HL-60/S4 (cell line): ENCODE results near the gene NANP.
"Not testable (repeated sequence)": the region's sequence is repeated elsewhere in the genome, so short reads cannot be mapped to it uniquely, and the experiment has no call there.

Experiments used
- in situ Hi-C: fragments of 300-500 bp; cut with MboI; formaldehyde crosslinking; loops from 2 replicates; pipeline ENCODE4 v1.14.3; 2022; ENCODE audit warnings: low sequenced_read_pairs

The NANP gene

GRCh38 chr20:25608774-25609173 lies 15.0 kb downstream of the NANP start:
- in situ Hi-C loops, result no loop called here

- in situ Hi-C loops, result no loop called here
These were observed 17.6 kb downstream of the NANP start for GRCh38 chr20:25606094-25606695.

DNA sequence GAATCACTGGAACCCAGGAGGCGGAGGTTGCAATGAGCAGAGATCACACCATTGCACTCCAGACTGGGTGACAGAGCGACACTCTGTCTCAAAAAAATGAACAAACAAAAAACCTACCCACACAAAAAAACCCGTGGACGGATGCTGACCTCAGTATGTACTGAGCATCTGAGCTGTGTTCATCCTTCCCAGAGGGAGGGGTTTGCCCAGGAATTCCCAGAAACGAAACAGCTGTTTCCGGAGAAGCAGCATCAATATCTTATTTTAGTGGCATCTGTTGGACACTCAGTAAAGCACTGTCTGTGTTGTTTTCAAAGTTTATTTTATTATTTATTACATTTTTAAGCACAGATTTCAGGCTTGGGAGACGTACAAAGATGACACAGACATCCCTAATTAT lies 18.7 kb downstream of the NANP start:
- in situ Hi-C loops, result no loop called here

GRCh38 chr20:25604611-25605010 lies 19.2 kb downstream of the NANP start:
- in situ Hi-C loops, result no loop called here

DNA sequence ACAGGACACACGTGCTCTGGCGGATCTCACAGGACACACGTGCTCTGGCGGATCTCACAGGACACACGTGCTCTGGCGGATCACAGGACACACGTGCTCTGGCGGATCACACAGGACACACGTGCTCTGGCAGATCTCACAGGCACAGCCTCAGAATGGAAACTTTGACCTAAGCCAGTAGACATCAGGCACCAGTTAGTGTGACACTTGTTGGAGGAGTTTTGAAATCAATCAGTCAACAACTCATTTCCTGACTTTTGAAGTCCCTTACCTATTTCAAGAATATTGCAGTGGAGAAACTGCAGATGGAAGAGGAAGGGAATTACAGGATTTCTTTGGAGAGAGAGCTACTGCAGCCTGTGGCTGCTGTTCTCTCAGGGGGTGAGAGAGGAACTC lies 20.9 kb downstream of the NANP start:
- in situ Hi-C loops, result not testable (repeated sequence)

- in situ Hi-C loops, result not testable (repeated sequence)
These were observed 21.5 kb downstream of the NANP start for GRCh38 chr20:25602191-25602913.

- in situ Hi-C loops, result no loop called here
These were observed 22.2 kb downstream of the NANP start for GRCh38 chr20:25601659-25602058.

DNA sequence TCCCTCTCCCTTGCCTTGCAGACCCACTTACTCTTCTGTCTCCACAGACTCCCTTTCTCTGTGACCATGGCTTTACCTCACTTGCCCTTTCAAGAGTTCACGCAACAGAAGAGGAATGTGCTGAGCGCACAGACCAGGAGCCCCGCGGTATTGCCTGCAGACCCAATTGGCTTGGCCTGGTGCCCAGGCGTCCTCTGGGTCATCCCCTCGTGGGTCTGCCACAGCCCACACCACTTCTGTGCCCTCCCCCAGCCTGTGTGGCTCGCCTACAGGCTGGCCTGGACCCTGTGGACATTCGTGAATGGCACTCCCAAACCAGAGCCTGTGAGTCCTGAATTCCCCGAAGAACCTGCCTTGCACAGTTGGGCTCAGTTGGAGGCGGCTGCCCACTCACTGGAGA lies 23.2 kb downstream of the NANP start:
- in situ Hi-C loops, result no loop called here

DNA sequence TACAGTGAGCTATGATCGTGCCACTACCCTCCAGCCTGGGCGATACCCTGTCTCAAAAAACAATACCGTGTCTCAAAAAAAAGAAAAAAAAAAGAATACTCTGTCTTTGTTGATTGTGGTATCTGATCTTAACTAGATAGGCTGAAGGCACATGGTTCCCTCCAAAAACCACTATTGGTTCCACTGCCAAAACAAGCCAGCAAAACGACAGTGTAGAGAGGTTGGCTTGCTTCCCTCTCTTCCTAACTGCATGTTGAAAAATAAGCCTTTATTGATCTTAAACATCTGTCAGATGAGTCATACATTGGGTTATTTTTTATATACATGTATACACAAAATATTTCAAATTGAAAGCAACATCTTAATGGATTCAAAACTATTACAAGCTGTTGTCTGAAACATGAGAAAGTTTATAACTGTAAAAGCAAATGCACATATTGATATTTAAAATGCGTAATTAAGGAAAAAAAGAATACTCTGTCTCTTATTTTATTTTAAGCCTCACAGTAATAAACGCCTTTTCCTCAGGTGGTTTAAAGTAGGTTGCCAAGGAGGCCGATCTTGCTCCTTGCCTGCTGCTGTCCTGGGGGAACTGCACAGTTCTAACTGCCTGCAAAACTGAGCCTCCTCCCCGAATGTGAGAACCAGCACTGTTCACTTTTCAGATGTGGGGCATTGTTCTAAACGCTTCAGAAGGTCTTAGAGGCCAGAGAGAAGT lies 31.5 kb downstream of the NANP start:
- in situ Hi-C loops, result no loop called here

GRCh38 chr20:25590778-25591177 lies 33.0 kb downstream of the NANP start:
- in situ Hi-C loops, result not testable (repeated sequence)

DNA sequence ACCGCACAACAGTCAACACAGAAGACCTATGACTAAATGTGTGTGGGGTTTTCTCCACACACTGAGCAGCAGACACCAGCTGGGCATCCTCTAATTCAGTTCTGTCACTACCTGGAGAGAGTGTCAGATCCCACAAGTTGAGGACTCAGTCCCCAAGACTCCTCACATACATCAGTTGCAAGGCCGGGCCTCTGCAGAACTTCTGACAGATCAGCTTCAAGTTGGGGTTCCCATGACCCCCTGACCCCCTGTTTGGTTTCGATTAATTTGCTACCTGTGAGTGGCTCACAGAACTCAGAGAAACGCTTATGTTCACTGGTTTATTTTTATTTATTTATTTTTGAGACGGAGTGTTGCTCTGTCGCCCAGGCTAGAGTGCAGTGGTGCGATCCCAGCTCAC lies 35.3 kb downstream of the NANP start:
- in situ Hi-C loops, result loop anchor here (10.0 kb wide), 1 partner anchor 56 kb away; no protein-coding TSS in a partner anchor

- in situ Hi-C loops, result loop anchor here (10.0 kb wide), 1 partner anchor 57 kb away; no protein-coding TSS in a partner anchor
These were observed 36.3 kb downstream of the NANP start for GRCh38 chr20:25587536-25587935.

DNA sequence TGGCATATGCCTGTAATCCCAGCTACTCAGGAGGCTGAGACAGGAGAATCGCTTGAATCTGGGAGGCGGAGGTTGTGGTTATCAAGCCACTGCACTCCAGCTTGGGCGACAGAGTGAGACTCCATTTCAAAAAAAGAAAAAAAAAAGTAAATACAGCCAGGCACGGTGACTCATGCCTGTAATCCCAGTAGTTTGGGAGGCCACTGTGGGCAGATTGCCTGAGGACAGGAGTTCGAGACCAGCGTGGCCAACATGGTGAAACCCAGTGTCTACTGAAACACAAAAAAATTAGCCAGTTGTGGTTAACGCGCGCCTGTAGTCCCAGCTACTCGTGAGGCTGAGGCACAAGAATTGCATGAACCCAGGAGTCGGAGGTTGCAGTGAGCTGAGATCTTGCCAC lies 36.9 kb downstream of the NANP start:
- in situ Hi-C loops, result loop anchor here (10.0 kb wide), 1 partner anchor 58 kb away; no protein-coding TSS in a partner anchor

GRCh38 chr20:25584905-25585704 lies 38.7 kb downstream of the NANP start, which contains the start of gene NINL:
Gene NINL (minus strand): TSS chr20:25585531. CDS start chr20:25526587, 58,944 bp downstream.
- in situ Hi-C loops, result loop anchor here (10.0 kb wide), 1 partner anchor 60 kb away; no protein-coding TSS in a partner anchor

GRCh38 chr20:25583607-25584006 lies 40.2 kb downstream of the NANP start:
- in situ Hi-C loops, result loop anchor here (10.0 kb wide), 1 partner anchor 61 kb away; no protein-coding TSS in a partner anchor

DNA sequence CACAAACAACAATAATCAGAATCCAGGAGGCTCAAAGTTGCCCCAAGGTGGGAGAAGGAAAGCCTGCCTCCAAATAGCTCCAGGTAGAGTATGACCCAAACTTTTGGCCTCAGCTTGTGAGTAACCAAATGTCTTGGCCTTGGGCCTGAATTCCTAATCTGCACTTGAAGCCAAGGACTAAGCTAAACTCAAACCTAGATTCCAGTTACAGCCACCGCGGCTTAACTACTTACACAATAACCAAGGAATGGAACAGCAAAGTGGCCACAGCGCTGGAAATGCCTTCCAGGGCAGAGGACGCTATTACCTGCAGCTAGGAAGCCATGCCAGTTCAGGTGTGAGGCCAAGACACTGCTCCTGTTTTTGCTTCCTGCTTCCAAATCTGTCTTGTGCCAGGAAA lies 43.1 kb downstream of the NANP start:
- in situ Hi-C loops, result loop anchor here (10.0 kb wide), 1 partner anchor 64 kb away; no protein-coding TSS in a partner anchor

DNA sequence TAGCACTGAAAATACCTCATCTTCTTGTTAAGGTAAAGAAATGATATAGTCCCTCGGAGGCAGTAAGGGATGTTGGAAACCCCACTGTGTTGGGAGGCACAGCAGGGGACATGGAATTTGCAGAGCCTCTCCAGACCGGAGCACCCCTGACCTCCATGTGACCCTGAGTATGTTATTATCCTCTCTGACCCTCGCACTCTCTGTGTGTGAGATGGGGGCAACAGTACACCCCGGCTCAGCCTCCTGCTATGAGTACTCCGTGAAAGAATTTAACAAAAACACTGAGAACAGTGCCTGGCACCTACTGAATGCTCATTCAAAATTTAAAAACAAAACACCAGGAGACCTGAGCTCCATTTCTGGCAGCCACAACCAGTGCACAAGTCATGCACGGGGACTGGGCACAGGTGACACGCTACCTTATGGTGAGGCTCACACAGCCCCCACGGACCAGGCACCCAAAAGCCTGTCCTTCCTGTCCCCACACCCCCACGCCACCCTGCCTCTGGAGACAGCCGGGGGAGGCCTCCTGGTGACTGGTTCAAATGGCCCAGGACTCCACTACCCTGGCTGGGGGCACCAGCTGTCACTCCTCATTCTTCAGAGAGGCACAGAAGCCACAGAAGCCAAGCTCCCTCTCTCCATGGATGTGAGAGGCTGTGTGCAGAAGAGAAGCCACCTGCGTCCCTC lies 44.6 kb downstream of the NANP start:
- in situ Hi-C loops, result no loop called here

DNA sequence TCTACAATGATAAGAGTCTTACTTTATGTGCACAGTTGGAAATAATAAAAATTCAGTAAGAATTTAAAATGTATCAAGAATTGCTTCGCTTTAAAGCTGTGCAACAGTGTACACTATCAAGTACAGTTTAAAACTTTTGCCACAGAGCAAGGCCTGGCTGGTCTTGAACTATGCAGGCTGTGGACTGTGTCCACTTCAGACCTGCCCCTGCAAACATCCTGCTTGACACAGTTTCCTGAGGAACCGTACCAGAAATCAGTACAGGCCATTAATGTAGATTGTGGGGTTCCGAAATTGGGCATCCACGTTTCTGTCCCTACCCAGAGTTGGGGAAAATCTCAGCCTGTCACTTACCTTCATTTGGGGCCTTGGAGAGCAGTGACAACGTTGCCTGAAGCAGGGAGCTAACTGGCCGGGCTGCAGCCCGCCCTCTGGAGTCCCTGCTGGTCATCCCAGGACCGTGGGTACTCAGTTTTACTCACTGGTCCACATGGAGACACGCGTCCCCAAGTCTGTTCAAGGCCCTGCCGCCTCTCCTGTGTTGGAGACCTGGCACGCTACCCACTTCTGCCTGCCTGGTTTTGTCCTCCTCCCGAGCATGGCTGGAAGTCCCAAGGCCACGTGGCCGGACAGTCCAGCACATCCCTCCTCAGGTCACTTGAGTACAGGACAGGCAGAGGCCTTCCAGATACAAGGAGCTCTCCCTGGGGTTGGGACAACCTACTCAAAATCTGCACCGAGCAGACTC lies 46.9 kb downstream of the NANP start:
- in situ Hi-C loops, result no loop called here

DNA sequence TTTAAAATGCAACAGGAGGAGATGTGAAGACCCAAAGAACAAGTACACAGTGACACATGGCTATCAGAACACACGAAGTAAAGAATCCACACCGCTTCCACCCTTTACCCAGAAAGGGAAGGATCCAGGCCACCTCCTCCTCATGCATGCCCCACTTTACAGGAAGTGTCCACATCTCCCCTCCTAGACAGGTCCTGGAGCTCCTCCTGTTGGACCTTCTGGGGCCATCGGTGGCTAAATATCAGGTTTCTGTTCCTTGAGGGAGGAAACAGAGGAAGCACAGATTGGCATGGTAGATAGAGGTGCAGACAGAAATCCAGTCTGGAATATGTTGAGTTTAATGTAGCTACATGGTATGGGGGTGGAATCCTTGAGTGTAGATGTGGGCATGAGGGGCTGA lies 49.4 kb downstream of the NANP start:
- in situ Hi-C loops, result no loop called here
